Activated CD8-positive, alpha-beta T cell treated with anti-CD3 and anti-CD28 coated beads, Interleukin-2, amount 10 ng/mL, durations not matched to agents 7 days and 5 days (primary cell): Measurements from ENCODE around the gene PBX4. TPM values are rescaled to one million over a fixed set of nuclear protein-coding genes. Genes with fewer than 3 reads are reported as not detected.

Experiments used
- ATAC-seq: fragments of 150-1000 bp; cut with Tn5 transposase; one replicate; pipeline ENCODE4 v1.10.0; 2021; ENCODE audit warnings: moderate library complexity
- CTCF ChIA-PET: fragments of 350-600 bp; sonication (Branson Sonifier 250); formaldehyde crosslinking; loops from one replicate; lab custom pipeline; 2021; ENCODE audit warnings: antibody characterized with exemption; lab: Charles Lee
- POLR2A ChIA-PET: fragments of 350-600 bp; sonication (Branson Sonifier 250); formaldehyde crosslinking; loops from one replicate; lab custom pipeline; 2021; ENCODE audit warnings: antibody characterized with exemption; lab: Charles Lee
- DNase-seq: peaks from one replicate; pipeline ENCODE4 v3.0.0-alpha.2; 2020
- H3K27ac Mint-ChIP-seq: one replicate; pipeline ENCODE4 v1.8.0; 2021; ENCODE audit warnings: mild to moderate bottlenecking, mixed read lengths
- H3K27me3 Mint-ChIP-seq: one replicate; pipeline ENCODE4 v1.8.0; 2021; ENCODE audit warnings: low read depth, mixed read lengths
- H3K36me3 Mint-ChIP-seq: one replicate; pipeline ENCODE4 v1.8.0; 2021; ENCODE audit warnings: low read depth, mixed read lengths
- H3K4me1 Mint-ChIP-seq: one replicate; pipeline ENCODE4 v1.8.0; 2021; ENCODE audit warnings: low read depth, mixed read lengths
- H3K4me3 Mint-ChIP-seq: one replicate; pipeline ENCODE4 v1.8.0; 2021; ENCODE audit warnings: mild to moderate bottlenecking, mixed read lengths
- H3K9me3 Mint-ChIP-seq: one replicate; pipeline ENCODE4 v1.8.0; 2022; ENCODE audit warnings: mixed read lengths; ENCODE audit not compliant: insufficient read depth
- total RNA-seq, 2 experiments: library from RNA; stranded (reverse); gene quantifications; one replicate each; pipeline ENCODE4 v1.2.3, GENCODE V29; 2021

Gene PBX4
- total RNA-seq, 2 experiments from 2014 or later, result 33.8 to 34.1 TPM

GRCh38 chr19:19528721-19529490 lies 89.6 kb downstream of the PBX4 start, which contains the start of gene YJEFN3:
TSS of gene YJEFN3 (plus strand) at chr19:19528911. CDS start at chr19:19528933, 22 bp downstream.
- DNase-seq (no peak), ATAC-seq (no peak)
- no peak within 1 kb of the TSS for H3K4me3 Mint-ChIP-seq
- POLR2A ChIA-PET, result no interaction called here
- peaks cover 30% of the 10 kb centered on the region for H3K36me3 Mint-ChIP-seq
- H3K27me3 Mint-ChIP-seq, result no peaks in the 10 kb centered on the region
- no peak within 1 kb of the TSS for H3K27ac Mint-ChIP-seq
- H3K9me3 Mint-ChIP-seq, result no peaks in the 10 kb centered on the region
- peaks cover 30% of the 10 kb centered on the region for H3K4me1 Mint-ChIP-seq
- CTCF ChIA-PET, result interaction anchor here (0.8 to 1.1 kb wide), 2 partner anchors 13 to 115 kb away, joined by 3 read pairs; partner anchors contain the start of genes GMIP, NDUFA13 and TSSK6

GRCh38 chr19:19527674-19528625 lies 90.5 kb downstream of the PBX4 start:
- CTCF ChIA-PET, result interaction anchor here (0.8 kb wide), 1 partner anchor 116 kb away, joined by 3 read pairs; the partner anchor contains the start of gene GMIP
- Mint-ChIP-seq H3K4me3 (no peak overlapping the region), H3K4me1 (peaks cover 32% of the 10 kb centered on the region), H3K27me3 (no peaks in the 10 kb centered on the region), H3K27ac (no peak overlapping the region), H3K36me3 (peaks cover 32% of the 10 kb centered on the region), H3K9me3 (no peaks in the 10 kb centered on the region)
- ATAC-seq, result no peak
- POLR2A ChIA-PET, result interaction anchor here (0.8 kb wide), 1 partner anchor 11 kb away, joined by 3 read pairs; no protein-coding TSS in a partner anchor
- DNase-seq, result no peak

- peaks cover 34% of the 10 kb centered on the region for H3K4me1 Mint-ChIP-seq
- H3K27me3 Mint-ChIP-seq, result no peaks in the 10 kb centered on the region
- DNase-seq (no peak), ATAC-seq (no peak)
- H3K27ac Mint-ChIP-seq, result no peak overlapping the region
- H3K4me3 Mint-ChIP-seq, result no peak overlapping the region
- POLR2A ChIA-PET, result no interaction called here
- H3K9me3 Mint-ChIP-seq, result no peaks in the 10 kb centered on the region
- CTCF ChIA-PET, result no interaction called here
- H3K36me3 Mint-ChIP-seq, result peaks cover 36% of the 10 kb centered on the region
Measured at GRCh38 chr19:19527371-19527656, 91.2 kb downstream of the PBX4 start.

DNA sequence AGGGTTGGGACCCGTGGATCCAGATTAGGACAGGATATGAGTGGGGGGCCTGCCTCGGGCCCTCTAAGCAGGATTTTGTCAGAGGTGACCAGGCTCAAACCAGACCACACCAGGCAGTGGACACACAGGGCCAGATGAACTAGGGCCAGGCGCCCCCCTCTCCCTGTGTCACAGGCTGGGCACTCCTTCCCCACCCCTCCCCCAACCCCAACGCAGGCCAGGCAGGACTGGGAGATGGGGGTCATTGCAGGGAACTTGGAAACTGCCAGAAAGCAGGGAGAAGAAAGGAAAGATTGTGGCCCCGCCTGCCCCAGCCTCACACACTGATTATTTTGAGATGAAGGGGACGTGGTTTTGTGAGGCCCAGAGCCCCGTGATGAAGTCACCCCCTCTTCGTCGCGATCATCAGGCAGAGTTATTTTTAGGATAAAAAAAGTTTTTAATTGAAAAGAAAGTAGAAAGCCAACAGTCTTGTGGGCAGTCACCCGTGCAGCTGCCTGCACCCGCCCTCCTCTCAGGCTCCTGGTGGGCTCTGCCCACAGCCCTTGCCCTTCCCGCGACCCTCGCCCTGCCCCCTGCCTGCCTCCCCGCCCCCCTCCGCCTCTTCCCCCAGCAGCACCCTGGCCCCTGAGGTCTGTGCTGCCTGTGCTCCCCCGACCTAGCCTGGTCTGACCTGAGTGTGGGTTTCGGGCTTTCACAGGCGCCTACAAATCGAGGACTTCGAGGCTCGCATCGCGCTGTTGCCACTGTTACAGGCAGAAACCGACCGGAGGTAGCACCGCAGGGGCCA lies 91.7 kb downstream of the PBX4 start:
- ChIA-PET CTCF (no interaction called here), POLR2A (no interaction called here)
- H3K36me3 Mint-ChIP-seq, result peaks cover 34% of the 10 kb centered on the region

GRCh38 chr19:19525611-19526380 lies 92.7 kb downstream of the PBX4 start:
- Mint-ChIP-seq H3K27ac (no peak overlapping the region), H3K27me3 (no peaks in the 10 kb centered on the region), H3K4me1 (peaks cover 33% of the 10 kb centered on the region), H3K36me3 (peaks cover 35% of the 10 kb centered on the region), H3K9me3 (no peaks in the 10 kb centered on the region), H3K4me3 (no peak overlapping the region)
- ATAC-seq (no peak), DNase-seq (no peak)
- POLR2A ChIA-PET, result interaction anchor here (1.0 kb wide), 1 partner anchor 9 kb away, joined by 4 read pairs; no protein-coding TSS in a partner anchor
- CTCF ChIA-PET, result interaction anchor here (0.6 kb wide), 1 partner anchor 341 kb away, joined by 3 read pairs; no protein-coding TSS in a partner anchor

More for the DNA sequence above, 91.7 kb downstream of the PBX4 start:
- Mint-ChIP-seq H3K4me3 (no peak overlapping the region), H3K27me3 (no peaks in the 10 kb centered on the region), H3K9me3 (no peaks in the 10 kb centered on the region), H3K4me1 (peaks cover 29% of the 10 kb centered on the region), H3K27ac (no peak overlapping the region)
- ATAC-seq (peak; percentile 17), DNase-seq (no peak)

DNA sequence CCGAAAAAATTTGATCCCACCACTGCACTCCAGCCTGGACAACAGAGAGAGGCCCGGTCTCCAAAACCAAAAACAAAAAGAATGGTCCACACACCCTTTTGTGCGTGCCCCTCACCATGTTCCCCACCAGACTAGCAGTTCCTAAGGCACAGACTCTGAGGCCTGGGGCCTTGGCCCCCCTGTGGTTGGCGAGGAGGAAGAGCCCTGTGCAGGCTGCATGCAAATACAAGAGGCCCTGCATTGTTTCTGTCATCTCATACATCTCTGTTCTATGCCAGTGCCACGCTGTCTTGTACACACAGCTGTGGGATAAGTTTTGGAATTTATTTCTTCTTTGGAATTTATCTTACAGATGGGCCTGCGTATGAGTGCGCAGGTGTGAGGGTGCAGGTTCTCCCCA lies 94.4 kb downstream of the PBX4 start:
- Mint-ChIP-seq H3K4me3 (no peak overlapping the region), H3K36me3 (peaks cover 44% of the 10 kb centered on the region), H3K9me3 (no peaks in the 10 kb centered on the region), H3K27ac (no peak overlapping the region), H3K4me1 (peaks cover 46% of the 10 kb centered on the region), H3K27me3 (no peaks in the 10 kb centered on the region)
- ChIA-PET POLR2A (no interaction called here), CTCF (interaction anchor here (1.1 kb wide), 1 partner anchor 8 kb away, joined by 3 read pairs; no protein-coding TSS in a partner anchor)
- ATAC-seq (no peak), DNase-seq (no peak)

DNA sequence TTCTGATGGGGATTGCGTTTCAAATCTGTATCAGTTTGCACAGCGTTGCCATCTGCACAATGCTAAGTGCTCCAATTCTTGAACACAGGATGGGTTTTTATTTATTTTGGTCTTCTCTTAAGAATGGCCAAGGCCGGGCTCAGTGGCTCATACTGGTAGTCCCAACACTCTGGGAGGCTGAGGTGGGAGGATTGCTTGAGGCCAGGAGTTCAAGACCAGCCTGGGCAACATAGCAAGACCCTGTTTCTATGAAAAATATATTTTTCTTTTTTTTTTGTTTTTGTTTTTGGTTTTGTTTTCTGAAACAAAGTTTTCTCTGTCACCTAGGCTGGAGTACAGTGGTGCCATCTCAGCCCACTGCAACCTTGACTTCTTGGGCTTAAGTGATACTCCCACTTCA lies 95.3 kb downstream of the PBX4 start:
- no peaks in the 10 kb centered on the region for H3K9me3 Mint-ChIP-seq
- H3K27me3 Mint-ChIP-seq, result no peaks in the 10 kb centered on the region
- no peak overlapping the region for H3K27ac Mint-ChIP-seq
- POLR2A ChIA-PET, result no interaction called here
- no peak overlapping the region for H3K4me3 Mint-ChIP-seq
- no peak for ATAC-seq
- no peak for DNase-seq
- CTCF ChIA-PET, result interaction anchor here (1.1 kb wide), 1 partner anchor 9 kb away, joined by 3 read pairs; no protein-coding TSS in a partner anchor
- H3K4me1 Mint-ChIP-seq, result peaks cover 49% of the 10 kb centered on the region
- H3K36me3 Mint-ChIP-seq, result peaks cover 41% of the 10 kb centered on the region

DNA sequence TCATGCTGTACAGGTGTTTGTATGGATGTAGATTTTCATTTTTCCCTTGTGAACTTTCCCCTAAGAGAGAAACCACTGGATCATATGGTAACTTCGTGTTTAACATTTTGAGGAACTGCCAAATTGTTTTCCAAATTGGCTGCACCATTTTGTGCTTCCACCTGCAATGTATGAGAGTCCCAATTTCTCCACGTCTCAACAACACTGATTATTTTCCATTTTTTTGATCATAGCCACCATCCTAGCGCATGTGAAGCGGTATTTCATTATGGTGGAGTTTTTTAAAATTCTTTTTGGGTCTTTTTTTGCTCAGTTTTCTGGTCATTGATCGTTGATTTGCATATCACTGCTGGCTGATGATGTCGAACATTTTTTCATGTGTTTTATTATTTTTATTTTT lies 97.5 kb downstream of the PBX4 start:
- CTCF ChIA-PET, result interaction anchor here (1.8 kb wide), 1 partner anchor 11 kb away, joined by 4 read pairs; no protein-coding TSS in a partner anchor
- Mint-ChIP-seq H3K4me3 (no peak overlapping the region), H3K27me3 (no peaks in the 10 kb centered on the region), H3K36me3 (peaks cover 36% of the 10 kb centered on the region), H3K4me1 (peaks cover 54% of the 10 kb centered on the region), H3K9me3 (no peaks in the 10 kb centered on the region), H3K27ac (no peak overlapping the region)
- DNase-seq, result no peak
- ATAC-seq, result no peak
- POLR2A ChIA-PET, result no interaction called here

- ATAC-seq (no peak), DNase-seq (no peak)
- H3K27me3 Mint-ChIP-seq, result no peaks in the 10 kb centered on the region
- POLR2A ChIA-PET, result interaction anchor here (0.8 kb wide), 1 partner anchor 9 kb away, joined by 3 read pairs; no protein-coding TSS in a partner anchor
- CTCF ChIA-PET, result interaction anchor here (2.0 kb wide), 1 partner anchor 15 kb away, joined by 10 read pairs; no protein-coding TSS in a partner anchor
- no peaks in the 10 kb centered on the region for H3K9me3 Mint-ChIP-seq
- H3K4me3 Mint-ChIP-seq, result peak overlapping the region; percentile 94
- peaks cover 39% of the 10 kb centered on the region for H3K4me1 Mint-ChIP-seq
- peaks cover 39% of the 10 kb centered on the region for H3K36me3 Mint-ChIP-seq
- no peak overlapping the region for H3K27ac Mint-ChIP-seq
Measured at GRCh38 chr19:19517235-19517619, 101.3 kb downstream of the PBX4 start.
